Tibial nerve (tissue), 4 donors: ENCODE results near the gene TICAM2. TPM values are rescaled to one million over a fixed set of nuclear protein-coding genes. Genes with fewer than 3 reads are reported as not detected.
A peak's percentile ranks its signal among the peaks of the same experiment; 100 is the strongest.

Experiments used
- DNase-seq, 2 donors: peaks; one replicate each; pipeline ENCODE4 v3.0.0-alpha.2; 2019; ENCODE audit warnings: low spot score in 2 of 2
- H3K27ac ChIP-seq, 4 donors: fragments of 200-600 bp; sonication (generic) in 3 of 4; one replicate each; pipeline ENCODE4 v1.5.1; 2017 to 2019; ENCODE audit warnings: mild to moderate bottlenecking in 1 of 4
- H3K27me3 ChIP-seq, 2 donors: fragments of 200-600 bp; sonication (generic) in 1 of 2; one replicate each; pipeline versions ENCODE4 v1.5.1 to v1.6.0; 2017 to 2019
- H3K36me3 ChIP-seq, 3 donors: fragments of 200-600 bp; sonication (generic); one replicate each; pipeline ENCODE4 v1.5.1; 2018 to 2019
- H3K4me1 ChIP-seq, 4 donors: fragments of 200-600 bp; sonication (generic) in 3 of 4; one replicate each; pipeline ENCODE4 v1.5.1; 2017 to 2019
- H3K4me3 ChIP-seq, 4 donors: fragments of 200-600 bp; sonication (generic) in 3 of 4; one replicate each; pipeline ENCODE4 v1.5.1; 2017 to 2019; ENCODE audit warnings: mild to moderate bottlenecking in 1 of 4, moderate library complexity in 1 of 4
- H3K9me3 ChIP-seq, 4 donors: fragments of 200-600 bp; sonication (generic) in 3 of 4; one replicate each; pipeline ENCODE4 v1.5.1; 2017 to 2019
- EP300 ChIP-seq, 2 donors: sonication (generic); formaldehyde crosslinking; IDR thresholded peaks; one replicate each; pipeline ENCODE4 v1.6.1; 2017; ENCODE audit warnings: antibody characterized with exemption in 2 of 2, mild to moderate bottlenecking in 1 of 2
- POLR2A ChIP-seq, 2 donors: fragments of 450-650 bp; IDR thresholded peaks; one replicate each; pipeline ENCODE4 v1.6.1; 2017; ENCODE audit warnings: antibody characterized with exemption in 2 of 2, mild to moderate bottlenecking in 2 of 2, moderate library complexity in 2 of 2
- WGBS, 2 donors: methylation state at CpG; one replicate each; pipeline ENCODE4 v1.1.5; 2018; 5-methylcytosine and 5-hydroxymethylcytosine counted together
- total RNA-seq, 4 donors: library from RNA; depleted of rRNA; stranded (reverse); fragments of >200 nt; gene quantifications; one replicate each; pipeline ENCODE4 v1.1.0, GENCODE V29; 2016
- TF ChIP-seq, protein P1 (sequence below), 5 experiments: fragments of 200-600 bp in 3 of 5; fragments of 450-650 bp in 2 of 5; sonication (generic) in 3 of 5; IDR thresholded peaks; one replicate each; pipeline ENCODE4 v1.5.1; 2016 to 2019; ENCODE audit warnings: antibody characterized with exemption in 5 of 5, mild to moderate bottlenecking in 3 of 5, moderate library complexity in 2 of 5

TICAM2 gene
- total RNA-seq, 4 donors from 2014 or later = 1.0 to 2.8 (median 1.8) TPM

DNA sequence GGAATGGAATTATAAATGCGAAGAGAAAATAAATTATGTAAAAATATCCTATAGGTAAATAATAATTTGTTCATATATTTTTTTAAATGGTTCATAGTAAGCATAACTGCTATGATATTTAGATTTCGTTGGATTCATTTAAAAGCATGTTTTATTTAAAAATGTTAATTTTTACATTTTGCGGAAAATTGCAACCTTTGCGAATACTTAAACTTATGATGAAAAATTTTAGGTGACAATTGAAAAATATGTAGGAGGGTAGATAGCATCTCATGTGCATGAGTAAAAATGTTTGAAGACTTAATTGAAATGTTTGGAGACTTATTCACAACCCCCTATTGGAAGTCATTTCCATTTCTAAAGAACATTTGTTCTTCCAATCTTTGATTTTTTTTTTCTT lies 53.6 kb downstream of the TICAM2 start:
- WGBS, 2 donors = 93 to 94% methylated on average over 4 of the region's 4 CpGs
- peaks cover 0 to 17% (median 0%) of the 10 kb centered on the region in 4 donors for H3K9me3 ChIP-seq
- no peak overlapping the region for H3K27ac ChIP-seq
- no peaks in the 10 kb centered on the region for H3K36me3 ChIP-seq
- no peak overlapping the region for H3K4me3 ChIP-seq
- no peak for DNase-seq
- no peaks in the 10 kb centered on the region for H3K4me1 ChIP-seq
- TF ChIP-seq EP300 (IDR thresholded peaks at IDR 0.05) (no peak), POLR2A (IDR thresholded peaks at IDR 0.05) (no peak)
- TF ChIP-seq, protein P1, sequence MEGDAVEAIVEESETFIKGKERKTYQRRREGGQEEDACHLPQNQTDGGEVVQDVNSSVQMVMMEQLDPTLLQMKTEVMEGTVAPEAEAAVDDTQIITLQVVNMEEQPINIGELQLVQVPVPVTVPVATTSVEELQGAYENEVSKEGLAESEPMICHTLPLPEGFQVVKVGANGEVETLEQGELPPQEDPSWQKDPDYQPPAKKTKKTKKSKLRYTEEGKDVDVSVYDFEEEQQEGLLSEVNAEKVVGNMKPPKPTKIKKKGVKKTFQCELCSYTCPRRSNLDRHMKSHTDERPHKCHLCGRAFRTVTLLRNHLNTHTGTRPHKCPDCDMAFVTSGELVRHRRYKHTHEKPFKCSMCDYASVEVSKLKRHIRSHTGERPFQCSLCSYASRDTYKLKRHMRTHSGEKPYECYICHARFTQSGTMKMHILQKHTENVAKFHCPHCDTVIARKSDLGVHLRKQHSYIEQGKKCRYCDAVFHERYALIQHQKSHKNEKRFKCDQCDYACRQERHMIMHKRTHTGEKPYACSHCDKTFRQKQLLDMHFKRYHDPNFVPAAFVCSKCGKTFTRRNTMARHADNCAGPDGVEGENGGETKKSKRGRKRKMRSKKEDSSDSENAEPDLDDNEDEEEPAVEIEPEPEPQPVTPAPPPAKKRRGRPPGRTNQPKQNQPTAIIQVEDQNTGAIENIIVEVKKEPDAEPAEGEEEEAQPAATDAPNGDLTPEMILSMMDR (IDR thresholded peaks at IDR 0.05) = no peak
- H3K27me3 ChIP-seq = no peaks in the 10 kb centered on the region

DNA sequence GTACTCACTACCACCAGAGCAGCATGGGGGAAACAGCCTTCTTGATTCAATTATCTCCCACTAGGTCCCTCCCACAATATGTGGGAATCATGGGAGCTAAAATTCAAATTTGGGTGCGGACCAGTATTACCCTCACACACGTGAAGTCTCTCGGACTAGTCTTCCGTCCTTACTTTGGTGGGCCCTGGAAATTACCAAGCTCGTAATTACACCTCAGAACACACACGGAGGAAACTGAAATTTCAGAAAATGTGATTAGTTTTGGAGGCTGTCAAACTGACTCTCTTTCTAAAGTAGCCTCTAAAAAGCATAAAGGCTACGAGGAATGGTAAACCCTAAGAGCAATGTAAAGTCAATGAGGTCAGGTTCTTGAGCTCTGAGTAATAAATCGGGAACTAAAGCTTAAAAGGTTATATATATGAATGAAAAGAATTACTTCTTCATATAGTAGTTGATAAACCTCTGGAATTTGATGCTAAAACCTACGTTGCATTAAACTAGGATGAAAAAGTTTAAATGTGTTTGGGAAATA lies 56.9 kb downstream of the TICAM2 start:
- Histone ChIP-seq H3K27me3 (no peaks in the 10 kb centered on the region), H3K4me1 (peaks cover 0 to 29% (median 19%) of the 10 kb centered on the region in 4 donors), H3K36me3 (no peaks in the 10 kb centered on the region), H3K27ac (peak overlapping the region in 3 of 4 donors; percentile 99 to 100 (median 100)), H3K9me3 (peaks cover 0 to 17% (median 0%) of the 10 kb centered on the region in 4 donors), H3K4me3 (peak overlapping the region in 2 of 4 donors; percentile 92 to 96)
- TF ChIP-seq EP300 (IDR thresholded peaks at IDR 0.05) (no peak), POLR2A (IDR thresholded peaks at IDR 0.05) (no peak)
- TF ChIP-seq, protein P1 (IDR thresholded peaks at IDR 0.05) = no peak
- 97 to 98% methylated on average over 9 of the region's 9 CpGs for WGBS, 2 donors
- no peak for DNase-seq

DNA sequence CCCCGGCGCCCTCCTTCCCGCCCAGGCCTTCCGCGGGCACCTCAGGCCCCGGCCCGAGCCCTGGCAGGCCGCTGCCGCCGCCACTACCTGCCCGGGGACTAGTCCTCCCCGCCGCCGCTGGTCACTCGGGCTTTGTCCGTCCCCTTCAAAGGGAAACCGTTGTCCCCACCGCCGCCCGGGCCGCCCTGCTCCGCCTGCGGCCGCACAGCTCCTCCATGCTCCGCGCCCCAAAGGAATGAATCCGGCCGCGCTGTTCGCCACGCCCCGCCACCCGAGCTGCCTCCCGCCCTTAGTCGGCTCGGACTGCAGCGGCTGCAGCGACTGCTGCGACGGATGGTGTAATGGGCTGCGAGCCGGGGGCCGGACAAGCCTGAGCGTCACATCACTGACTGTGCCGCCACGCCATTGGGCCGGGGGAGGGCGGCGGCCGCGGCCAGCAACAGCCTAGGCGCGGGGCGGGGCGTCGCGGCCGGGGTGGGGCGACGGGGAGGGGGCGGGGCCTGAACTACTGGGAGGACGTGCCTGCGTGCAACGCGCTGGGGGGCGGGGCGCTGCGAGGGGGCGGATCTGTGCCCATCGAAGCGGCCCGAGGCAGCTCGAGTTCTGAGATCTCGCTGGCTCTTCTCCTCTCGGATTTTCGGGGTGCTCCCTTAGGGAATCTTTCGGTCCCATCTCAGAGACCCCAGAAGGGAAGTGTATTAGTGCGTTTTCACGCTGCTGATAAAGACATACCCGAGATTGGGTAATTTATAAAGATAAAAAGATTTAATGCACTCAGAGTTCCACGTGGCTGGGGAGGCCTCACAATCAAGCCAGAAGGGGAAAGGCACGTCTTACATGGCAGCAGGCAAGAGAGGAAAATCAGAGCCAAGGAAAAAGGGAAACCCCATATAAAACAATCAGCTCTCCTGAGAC lies 57.6 kb downstream of the TICAM2 start, which contains the start of gene FEM1C:
TSS of gene FEM1C (minus strand) at position 340 of the 915 bp plus-strand sequence. CDS start 1,282 bp downstream, outside the sequence.
- TF ChIP-seq EP300 (IDR thresholded peaks at IDR 0.05) = peak; percentile 69 to 100
- TF ChIP-seq, protein P1 (IDR thresholded peaks at IDR 0.05) = peak in 1 of 5 experiments; percentile 50
- TF ChIP-seq POLR2A (IDR thresholded peaks at IDR 0.05) = peak; percentile 100

DNA sequence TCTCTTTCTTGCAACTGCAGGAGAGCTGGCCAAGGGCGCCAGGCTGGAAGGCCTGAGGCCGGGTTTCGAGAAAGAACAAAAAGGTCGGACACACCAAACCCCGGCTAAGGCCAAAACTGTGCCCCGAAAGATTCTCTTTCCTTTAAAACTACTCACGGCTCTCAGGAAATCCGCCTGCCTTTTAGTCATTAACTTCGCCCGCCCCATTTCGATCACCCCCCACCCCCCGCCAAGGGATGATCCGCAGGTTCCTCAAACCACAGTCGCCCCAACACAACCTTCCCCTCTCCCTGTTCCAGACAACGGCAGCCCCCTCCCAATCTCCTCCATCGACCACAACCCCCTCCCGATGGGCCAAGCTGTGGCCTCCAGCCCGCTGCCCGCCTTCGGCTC lies 58.2 kb downstream of the TICAM2 start:
- TF ChIP-seq POLR2A (IDR thresholded peaks at IDR 0.05) (no peak), EP300 (IDR thresholded peaks at IDR 0.05) (no peak)
- TF ChIP-seq, protein P1 (IDR thresholded peaks at IDR 0.05) = no peak
- WGBS, 2 donors = 0 to 3% methylated on average over 20 of the region's 20 CpGs
- peaks cover 0 to 43% (median 31%) of the 10 kb centered on the region in 4 donors for H3K4me1 ChIP-seq
- no peaks in the 10 kb centered on the region for H3K27me3 ChIP-seq
- peak; percentile 24 to 60 for DNase-seq
- peaks cover 0 to 17% (median 0%) of the 10 kb centered on the region in 4 donors for H3K9me3 ChIP-seq
- no peaks in the 10 kb centered on the region for H3K36me3 ChIP-seq
- H3K27ac ChIP-seq = peak overlapping the region; percentile 97 to 100 (median 100)
- H3K4me3 ChIP-seq = peak overlapping the region; percentile 70 to 96 (median 90)

More for the DNA sequence above, 57.6 kb downstream of the TICAM2 start, which contains the start of gene FEM1C:
- Histone ChIP-seq H3K36me3 (no peaks in the 10 kb centered on the region), H3K9me3 (peaks cover 0 to 17% (median 0%) of the 10 kb centered on the region in 4 donors), H3K27me3 (no peaks in the 10 kb centered on the region), H3K27ac (peak within 1 kb of the TSS; percentile 97 to 100 (median 100)), H3K4me1 (peaks cover 0 to 36% (median 25%) of the 10 kb centered on the region in 4 donors), H3K4me3 (peak within 1 kb of the TSS; percentile 70 to 96 (median 90))
- DNase-seq = peak; percentile 95 to 97
- 1% methylated on average over 16 to 82 of the region's 82 CpGs for WGBS, 2 donors
